Spinal cord (tissue), 10 donors: ENCODE results near the gene HOXD11. TPM values are rescaled to one million over a fixed set of nuclear protein-coding genes. Genes with fewer than 3 reads are reported as not detected.

Experiments
- DNase-seq, 6 donors: peaks; one replicate each; pipeline versions ENCODE4 v3.0.0 to v3.0.0-alpha.2; 2013 to 2015; ENCODE audit warnings: low spot score in 6 of 6, low read depth in 4 of 6
- H3K27ac ChIP-seq: one replicate; pipeline ENCODE4 v1.5.1; 2013; ENCODE audit warnings: low read depth, low read length, control low read depth
- H3K27me3 ChIP-seq: one replicate; pipeline ENCODE4 v1.6.1; 2013; ENCODE audit warnings: low read length; ENCODE audit not compliant: control insufficient read depth, insufficient read depth
- H3K36me3 ChIP-seq: one replicate; pipeline ENCODE4 v1.6.1; 2013; ENCODE audit warnings: low read length; ENCODE audit not compliant: control insufficient read depth, insufficient read depth
- H3K4me1 ChIP-seq: one replicate; pipeline ENCODE4 v1.6.1; 2013; ENCODE audit warnings: low read length; ENCODE audit not compliant: control insufficient read depth, insufficient read depth
- H3K4me3 ChIP-seq: one replicate; pipeline ENCODE4 v1.5.1; 2013; ENCODE audit warnings: low read depth, low read length, control low read depth
- H3K9me3 ChIP-seq: one replicate; pipeline ENCODE4 v1.6.1; 2013; ENCODE audit warnings: low read length; ENCODE audit not compliant: control insufficient read depth, insufficient read depth
- WGBS: methylation state at CpG from one replicate; pipeline ENCODE4 v1.1.5; 2013; ENCODE audit warnings: missing lambda C conversion rate; ENCODE audit not compliant: insufficient coverage; 5-methylcytosine and 5-hydroxymethylcytosine counted together
- polyA plus RNA-seq, 2 donors: library from polyadenylated mRNA; unstranded; fragments of 120-200 nt; gene quantifications; one replicate each; pipeline ENCODE4 v1.2.1, GENCODE V29; 2013; ENCODE audit not compliant: insufficient read length in 2 of 2
- total RNA-seq, 2 donors: library from RNA; depleted of rRNA in 1 of 2; stranded (reverse); fragments of 120-200 nt in 1 of 2; fragments of >200 nt in 1 of 2; gene quantifications; one replicate each; pipeline versions ENCODE4 v1.2.3 to v1.2.4, GENCODE V29; 2013 to 2014
- donor health status: healthy.

HOXD11 gene
- total and polyA plus RNA-seq, 4 donors, result 0.39 to 1.4 (median 0.51) TPM; not detected in 1

GRCh38 chr2:176080540-176081375 is 26.3 kb upstream of the HOXD11 start:
- Histone ChIP-seq H3K4me3 (no peak overlapping the region), H3K27me3 (peaks cover 97% of the 10 kb centered on the region), H3K4me1 (peaks cover 50% of the 10 kb centered on the region), H3K27ac (no peak overlapping the region), H3K9me3 (no peaks in the 10 kb centered on the region), H3K36me3 (no peaks in the 10 kb centered on the region)
- peak in 2 of 6 donors; percentile 43 to 71 for DNase-seq
- under 1% methylated on average over 60 of the region's 68 CpGs for WGBS

- Histone ChIP-seq H3K27ac (no peak overlapping the region), H3K9me3 (no peaks in the 10 kb centered on the region), H3K4me3 (no peak overlapping the region), H3K4me1 (peaks cover 57% of the 10 kb centered on the region), H3K27me3 (peaks cover 97% of the 10 kb centered on the region), H3K36me3 (no peaks in the 10 kb centered on the region)
- DNase-seq, result peak in 2 of 6 donors; percentile 71 to 83
- WGBS, result 1% methylated on average over 5 of the region's 17 CpGs
These were observed 25.7 kb upstream of the HOXD11 start for GRCh38 chr2:176081376-176081836.

GRCh38 chr2:176081837-176082524 is 25.1 kb upstream of the HOXD11 start:
- no peaks in the 10 kb centered on the region for H3K9me3 ChIP-seq
- no peak overlapping the region for H3K4me3 ChIP-seq
- DNase-seq, result peak in 2 of 6 donors; percentile 63 to 65
- no peaks in the 10 kb centered on the region for H3K36me3 ChIP-seq
- under 1% methylated on average over 60 of the region's 62 CpGs for WGBS
- peaks cover 97% of the 10 kb centered on the region for H3K27me3 ChIP-seq
- peaks cover 58% of the 10 kb centered on the region for H3K4me1 ChIP-seq
- H3K27ac ChIP-seq, result no peak overlapping the region

GRCh38 chr2:176082525-176082823 is 24.6 kb upstream of the HOXD11 start:
- H3K4me1 ChIP-seq, result peaks cover 58% of the 10 kb centered on the region
- no peak overlapping the region for H3K4me3 ChIP-seq
- H3K27me3 ChIP-seq, result peaks cover 97% of the 10 kb centered on the region
- WGBS, result 11% methylated on average over 3 of the region's 10 CpGs
- no peaks in the 10 kb centered on the region for H3K9me3 ChIP-seq
- DNase-seq, result no peak
- no peak overlapping the region for H3K27ac ChIP-seq
- H3K36me3 ChIP-seq, result no peaks in the 10 kb centered on the region

GRCh38 chr2:176082824-176083751 is 24.0 kb upstream of the HOXD11 start:
- DNase-seq, result peak in 1 of 6 donors; percentile 41
- Histone ChIP-seq H3K27ac (no peak overlapping the region), H3K4me1 (peaks cover 62% of the 10 kb centered on the region), H3K27me3 (peaks cover 98% of the 10 kb centered on the region), H3K9me3 (no peaks in the 10 kb centered on the region), H3K4me3 (no peak overlapping the region), H3K36me3 (no peaks in the 10 kb centered on the region)
- WGBS, result 1% methylated on average over 66 of the region's 66 CpGs

GRCh38 chr2:176083796-176084261 is 23.3 kb upstream of the HOXD11 start, which contains the start of gene EVX2:
TSS of gene EVX2 (minus strand) at chr2:176083962. CDS start at chr2:176083776, 186 bp downstream.
- DNase-seq, result peak in 2 of 6 donors; percentile 42 to 43
- Histone ChIP-seq H3K4me3 (no peak within 1 kb of the TSS), H3K4me1 (peaks cover 66% of the 10 kb centered on the region), H3K9me3 (no peaks in the 10 kb centered on the region), H3K27ac (no peak within 1 kb of the TSS), H3K27me3 (peaks cover 98% of the 10 kb centered on the region), H3K36me3 (no peaks in the 10 kb centered on the region)
- WGBS, result 3% methylated on average over 11 of the region's 27 CpGs

- Histone ChIP-seq H3K36me3 (no peaks in the 10 kb centered on the region), H3K4me3 (no peak overlapping the region), H3K4me1 (peaks cover 59% of the 10 kb centered on the region), H3K27me3 (peaks cover 98% of the 10 kb centered on the region), H3K9me3 (no peaks in the 10 kb centered on the region), H3K27ac (no peak overlapping the region)
- WGBS, result 2% methylated on average over 24 of the region's 26 CpGs
- DNase-seq, result peak in 1 of 6 donors; percentile 54
These were observed 22.4 kb upstream of the HOXD11 start for GRCh38 chr2:176084611-176085119.

- WGBS, result under 1% methylated on average over 29 of the region's 40 CpGs
- Histone ChIP-seq H3K9me3 (no peaks in the 10 kb centered on the region), H3K27ac (no peak overlapping the region), H3K4me1 (peaks cover 55% of the 10 kb centered on the region), H3K27me3 (peaks cover 100% of the 10 kb centered on the region), H3K36me3 (no peaks in the 10 kb centered on the region), H3K4me3 (no peak overlapping the region)
- no peak for DNase-seq
These were observed 21.8 kb upstream of the HOXD11 start for GRCh38 chr2:176085120-176085788.
